ENCODE data around the gene FXYD5.

The FXYD5 gene

GRCh38 chr19:35135389-35135909 lies 19.1 kb upstream of the FXYD5 start:
- peak; percentile 64 for DNase-seq

GRCh38 chr19:35136231-35136630 lies 18.3 kb upstream of the FXYD5 start:
- no peak overlapping the region for H3K27ac ChIP-seq (ENCODE audit: low read length)
- H3K4me1 ChIP-seq (ENCODE audit: low read length): 0 out of 2 replicates have a peak, but pooled peaks cover 8% of the 10 kb centered on the region
- H2AFZ ChIP-seq (ENCODE audit: low read length): no peak overlapping the region
- no peak overlapping the region for H3K4me3 ChIP-seq (ENCODE audit: low read length)
- peaks cover 54% of the 10 kb centered on the region for H3K27me3 ChIP-seq (replicated peaks; ENCODE audit: insufficient read depth, low read length)
- H3K9me3 ChIP-seq (replicated peaks; ENCODE audit: insufficient read depth, low read length): no peaks in the 10 kb centered on the region
- no peaks in the 10 kb centered on the region for H3F3A ChIP-seq (ENCODE audit: insufficient read depth, low read length)
- H3K4me2 ChIP-seq (ENCODE audit: low read depth, low read length): no peak overlapping the region
- TF ChIP-seq EZH2 (optimal IDR thresholded peaks at IDR 0.05; ENCODE audit: low read depth, low read length) (no peak), EZH2phosphoT487 (IDR thresholded peaks at IDR 0.05; ENCODE audit: low read length) (no peak), CTCF (IDR thresholded peaks at IDR 0.05; ENCODE audit: low read length) (no peak)
- DNase-seq: no peak
- no peak overlapping the region for H3K9ac ChIP-seq (ENCODE audit: low read length)
- H3K9me2 ChIP-seq (replicated peaks; ENCODE audit: insufficient read depth, low read length): no peaks in the 10 kb centered on the region
- H4K20me1 ChIP-seq (ENCODE audit: insufficient read depth, low read length): no peaks in the 10 kb centered on the region
- no peaks in the 10 kb centered on the region for H3K79me2 ChIP-seq (ENCODE audit: low read length)
- no peaks in the 10 kb centered on the region for H3K36me3 ChIP-seq (replicated peaks; ENCODE audit: insufficient read depth, low read length)

More at GRCh38 chr19:35135389-35135909, 19.1 kb upstream of the FXYD5 start:
- Histone ChIP-seq H3K4me3 (ENCODE audit: low read length) (no peak overlapping the region), H3K27ac (ENCODE audit: low read length) (no peak overlapping the region), H4K20me1 (ENCODE audit: insufficient read depth, low read length) (no peaks in the 10 kb centered on the region), H3K27me3 (replicated peaks; ENCODE audit: insufficient read depth, low read length) (peaks cover 62% of the 10 kb centered on the region), H3K9ac (ENCODE audit: low read length) (no peak overlapping the region), H2AFZ (ENCODE audit: low read length) (no peak overlapping the region), H3K4me1 (ENCODE audit: low read length) (0 out of 2 replicates have a peak, but pooled peaks cover 8% of the 10 kb centered on the region), H3K4me2 (ENCODE audit: low read depth, low read length) (peak overlapping the region; percentile 26), H3F3A (ENCODE audit: insufficient read depth, low read length) (no peaks in the 10 kb centered on the region), H3K9me3 (replicated peaks; ENCODE audit: insufficient read depth, low read length) (no peaks in the 10 kb centered on the region), H3K9me2 (replicated peaks; ENCODE audit: insufficient read depth, low read length) (no peaks in the 10 kb centered on the region), H3K79me2 (ENCODE audit: low read length) (no peaks in the 10 kb centered on the region), H3K36me3 (replicated peaks; ENCODE audit: insufficient read depth, low read length) (no peaks in the 10 kb centered on the region)
- no peak for TF ChIP-seq EZH2 (optimal IDR thresholded peaks at IDR 0.05; ENCODE audit: low read depth, low read length)
- TF ChIP-seq EZH2phosphoT487 (IDR thresholded peaks at IDR 0.05; ENCODE audit: low read length): no peak
- peak; percentile 87 for TF ChIP-seq CTCF (IDR thresholded peaks at IDR 0.05; ENCODE audit: low read length)

GRCh38 chr19:35136977-35137702 lies 17.4 kb upstream of the FXYD5 start:
- Histone ChIP-seq H2AFZ (ENCODE audit: low read length) (no peak overlapping the region), H3K79me2 (ENCODE audit: low read length) (no peaks in the 10 kb centered on the region), H4K20me1 (ENCODE audit: insufficient read depth, low read length) (no peaks in the 10 kb centered on the region), H3K9me2 (replicated peaks; ENCODE audit: insufficient read depth, low read length) (no peaks in the 10 kb centered on the region), H3K4me2 (ENCODE audit: low read depth, low read length) (no peak overlapping the region), H3K4me3 (ENCODE audit: low read length) (no peak overlapping the region), H3K9ac (ENCODE audit: low read length) (no peak overlapping the region), H3K27me3 (replicated peaks; ENCODE audit: insufficient read depth, low read length) (peaks cover 50% of the 10 kb centered on the region), H3K9me3 (replicated peaks; ENCODE audit: insufficient read depth, low read length) (no peaks in the 10 kb centered on the region), H3K36me3 (replicated peaks; ENCODE audit: insufficient read depth, low read length) (no peaks in the 10 kb centered on the region), H3F3A (ENCODE audit: insufficient read depth, low read length) (0 out of 2 replicates have a peak, but pooled peaks cover 5% of the 10 kb centered on the region), H3K4me1 (ENCODE audit: low read length) (peaks cover 15% of the 10 kb centered on the region), H3K27ac (ENCODE audit: low read length) (no peak overlapping the region)
- DNase-seq: no peak
- TF ChIP-seq EZH2phosphoT487 (IDR thresholded peaks at IDR 0.05; ENCODE audit: low read length): no peak
- no peak for TF ChIP-seq EZH2 (optimal IDR thresholded peaks at IDR 0.05; ENCODE audit: low read depth, low read length)
- no peak for TF ChIP-seq CTCF (IDR thresholded peaks at IDR 0.05; ENCODE audit: low read length)

Measured in MM.1S (cell line).